ENCODE data around the gene CHURC1. TPM values are rescaled to one million over a fixed set of nuclear protein-coding genes. Genes with fewer than 3 reads are reported as not detected.

The CHURC1 gene
- total RNA-seq, 2 donors from 2014 or later: 29.1 to 43.2 TPM

- WGBS, 2 donors: 73 to 98% methylated on average over 2 of the region's 2 CpGs
- intact Hi-C loops (cut with DNase I): no loop called here
- Histone ChIP-seq H3K4me1 (peaks cover 40% of the 10 kb centered on the region), H3K9me3 (no peaks in the 10 kb centered on the region), H3K27ac (no peak overlapping the region), H3K36me3 (replicated peaks in 1 of 2; ENCODE audit: insufficient read depth in 1 of 2, low read depth in 2 of 2) (peaks cover 0 to 5% of the 10 kb centered on the region in 2 donors), H3K27me3 (no peaks in the 10 kb centered on the region), H3K4me3 (no peak overlapping the region)
- no peak for ATAC-seq
- DNase-seq: no peak
- TF ChIP-seq POLR2A (IDR thresholded peaks at IDR 0.05) (no peak), CTCF (IDR thresholded peaks at IDR 0.05) (no peak)
These were observed 21.3 kb downstream of the CHURC1 start for GRCh38 chr14:64935508-64935907.

DNA sequence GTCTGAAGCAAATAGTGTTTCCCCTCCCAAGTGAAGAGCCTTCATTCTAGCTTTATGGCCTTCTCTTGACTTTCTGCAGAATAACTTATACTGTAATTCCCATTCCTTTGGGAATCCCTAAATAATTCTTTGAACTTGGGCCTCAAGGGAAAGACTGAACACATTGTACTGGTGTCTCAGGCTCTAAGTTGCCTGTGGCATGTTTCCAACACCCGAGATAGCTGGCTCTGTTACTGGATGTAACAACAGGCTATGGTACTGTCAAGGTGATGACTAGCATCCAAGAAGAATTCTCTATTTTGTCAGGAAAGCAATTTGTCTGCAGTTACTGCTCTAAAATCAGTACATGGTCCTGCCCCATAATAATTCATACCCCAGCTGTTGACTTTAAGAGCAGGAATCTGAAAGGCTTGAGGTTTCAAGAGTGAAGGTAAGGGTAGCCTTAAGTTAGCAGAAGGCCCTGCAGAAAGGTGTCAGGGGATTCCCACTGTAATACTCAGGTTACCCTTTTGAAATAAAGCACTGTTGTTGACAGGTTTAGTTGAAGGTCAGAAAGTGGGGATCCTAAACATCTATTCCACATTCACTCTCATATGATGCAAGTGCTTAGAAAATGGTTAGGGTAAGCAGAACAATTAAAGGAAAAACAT, 23.0 kb downstream of the CHURC1 start:
- peaks cover 58% of the 10 kb centered on the region for H3K4me1 ChIP-seq
- intact Hi-C loops (cut with DNase I): no loop called here

GRCh38 chr14:64937821-64938193, 23.6 kb downstream of the CHURC1 start:
- intact Hi-C loops (cut with DNase I): no loop called here
- Histone ChIP-seq H3K4me3 (no peak overlapping the region), H3K36me3 (replicated peaks in 1 of 2; ENCODE audit: insufficient read depth in 1 of 2, low read depth in 2 of 2) (peaks cover 0 to 3% of the 10 kb centered on the region in 2 donors), H3K9me3 (no peaks in the 10 kb centered on the region), H3K4me1 (peaks cover 63% of the 10 kb centered on the region), H3K27me3 (no peaks in the 10 kb centered on the region), H3K27ac (peak overlapping the region; percentile 30 to 77 (median 66))
- peak in 4 of 7 experiments; percentile 24 to 43 (median 30) for TF ChIP-seq CTCF (IDR thresholded peaks at IDR 0.05)
- no peak for TF ChIP-seq POLR2A (IDR thresholded peaks at IDR 0.05)
- DNase-seq (no peak), ATAC-seq (no peak)
- 88 to 91% methylated on average over 1 of the region's 1 CpG for WGBS, 2 donors

More for the DNA sequence above, 23.0 kb downstream of the CHURC1 start:
- Histone ChIP-seq H3K9me3 (no peaks in the 10 kb centered on the region), H3K27ac (peak overlapping the region in 3 of 4 donors; percentile 63 to 77 (median 70)), H3K4me3 (no peak overlapping the region), H3K27me3 (no peaks in the 10 kb centered on the region), H3K36me3 (replicated peaks in 1 of 2; ENCODE audit: insufficient read depth in 1 of 2, low read depth in 2 of 2) (peaks cover 0 to 3% of the 10 kb centered on the region in 2 donors)
- TF ChIP-seq CTCF (IDR thresholded peaks at IDR 0.05): no peak
- TF ChIP-seq POLR2A (IDR thresholded peaks at IDR 0.05): no peak
- no peak for ATAC-seq
- 0 to 18% methylated on average over 1 of the region's 1 CpG for WGBS, 2 donors
- peak in 2 of 4 donors; percentile 36 to 43 for DNase-seq

GRCh38 chr14:64938972-64939816, 24.9 kb downstream of the CHURC1 start:
- Histone ChIP-seq H3K4me1 (peaks cover 73% of the 10 kb centered on the region), H3K27ac (peak overlapping the region; percentile 42 to 77 (median 66)), H3K9me3 (no peaks in the 10 kb centered on the region), H3K4me3 (no peak overlapping the region), H3K36me3 (replicated peaks in 1 of 2; ENCODE audit: insufficient read depth in 1 of 2, low read depth in 2 of 2) (no peaks in the 10 kb centered on the region), H3K27me3 (no peaks in the 10 kb centered on the region)
- DNase-seq (no peak), ATAC-seq (no peak)
- intact Hi-C loops (cut with DNase I): no loop called here
- TF ChIP-seq CTCF (IDR thresholded peaks at IDR 0.05): no peak
- TF ChIP-seq POLR2A (IDR thresholded peaks at IDR 0.05): no peak
- 76 to 77% methylated on average over 11 to 17 of the region's 17 CpGs for WGBS, 2 donors
